T-helper 1 cell treated with Interleukin-12 subunit alpha and Interleukin-12 subunit beta and Interleukin-4 antibody, amounts not matched to agents 30 ng/mL and 1 ng/mL, for 36 hours (primary cell): Measurements from ENCODE around the gene LPCAT2. TPM values are rescaled to one million over a fixed set of nuclear protein-coding genes. Genes with fewer than 3 reads are reported as not detected.

Experiments
- intact Hi-C: fragments of 100-400 bp; cut with micrococcal nuclease; formaldehyde crosslinking; loops from one replicate; pipeline ENCODE4 v1.15.1; 2024
- total RNA-seq: library from RNA; stranded (reverse); gene quantifications from 2 replicates; pipeline ENCODE4 v1.2.3, GENCODE V29; 2022

LPCAT2 gene
- total RNA-seq, 1 donor from 2014 or later: 2.7 TPM

- intact Hi-C loops: loop anchor here (10.0 kb wide), 1 partner anchor 716 kb away; the partner anchor contains the start of gene GNAO1
Observed at GRCh38 chr16:55478827-55479429, 29.9 kb upstream of the LPCAT2 start, which contains the start of gene MMP2. MMP2 (plus strand) TSS chr16:55479198; CDS start chr16:55479480, 282 bp downstream.

- intact Hi-C loops: loop anchor here (10.0 kb wide), 1 partner anchor 715 kb away; the partner anchor contains the start of gene GNAO1
Observed at GRCh38 chr16:55479430-55480140, 29.3 kb upstream of the LPCAT2 start.

GRCh38 chr16:55480228-55480655 is 28.6 kb upstream of the LPCAT2 start:
- intact Hi-C loops: no loop called here

GRCh38 chr16:55481023-55481422 is 27.8 kb upstream of the LPCAT2 start:
- intact Hi-C loops: no loop called here

DNA sequence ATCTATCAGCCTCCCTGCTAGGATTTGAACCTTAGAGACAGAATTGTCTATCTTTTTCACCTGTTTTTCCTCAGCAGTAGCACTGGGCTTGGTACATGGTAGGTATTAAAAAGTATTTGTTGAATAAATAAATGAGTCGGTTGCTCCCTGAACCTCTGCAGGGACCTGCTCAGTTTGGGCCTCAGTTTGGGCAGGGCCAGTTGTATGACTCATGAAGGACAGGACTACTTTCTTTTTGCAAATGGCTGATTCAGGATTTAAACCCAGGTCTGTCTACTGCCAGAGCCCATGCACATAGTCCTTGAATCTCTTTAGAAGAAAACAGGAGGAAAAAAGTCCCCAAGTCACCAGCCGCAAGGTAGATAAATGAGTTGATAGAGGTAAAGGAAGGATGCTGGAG is 26.8 kb upstream of the LPCAT2 start:
- intact Hi-C loops: no loop called here

GRCh38 chr16:55487048-55487803 is 21.6 kb upstream of the LPCAT2 start:
- intact Hi-C loops: no loop called here

- intact Hi-C loops: no loop called here
Observed at GRCh38 chr16:55488306-55488705, 20.6 kb upstream of the LPCAT2 start.

DNA sequence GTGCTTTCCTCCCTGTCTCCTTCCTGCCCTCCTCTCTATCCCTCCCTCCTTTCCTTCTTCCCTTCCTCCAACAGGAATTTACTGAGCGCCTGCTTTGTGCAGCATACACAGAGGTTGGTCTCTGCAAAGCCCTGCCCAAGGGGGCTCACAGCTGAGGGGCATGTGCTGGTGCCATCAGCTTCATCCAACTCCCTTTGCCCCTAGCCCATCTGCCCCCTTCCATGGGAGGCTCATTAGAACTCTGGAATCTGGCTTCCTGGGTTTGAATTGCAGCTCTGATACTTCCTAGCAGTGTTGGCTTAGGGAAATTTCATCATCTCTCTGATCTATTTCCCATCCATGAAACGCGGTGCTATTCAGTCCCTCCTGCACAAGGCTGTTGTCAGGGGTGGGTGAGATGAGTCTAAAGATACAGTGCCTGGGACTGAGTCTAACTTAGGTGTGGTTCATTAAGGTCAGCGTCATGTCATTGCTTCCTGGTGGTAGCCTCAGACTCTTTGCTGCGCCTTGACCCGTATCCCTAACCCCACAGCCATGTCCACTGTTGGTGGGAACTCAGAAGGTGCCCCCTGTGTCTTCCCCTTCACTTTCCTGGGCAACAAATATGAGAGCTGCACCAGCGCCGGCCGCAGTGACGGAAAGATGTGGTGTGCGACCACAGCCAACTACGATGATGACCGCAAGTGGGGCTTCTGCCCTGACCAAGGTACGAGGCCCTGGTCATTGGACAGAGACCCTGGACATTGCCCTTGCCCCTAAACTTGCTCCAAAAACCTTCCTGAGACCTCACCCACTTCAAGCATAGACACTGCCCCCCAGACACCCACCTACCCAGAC is 19.5 kb upstream of the LPCAT2 start:
- intact Hi-C loops: no loop called here

GRCh38 chr16:55489956-55490265 is 19.0 kb upstream of the LPCAT2 start:
- intact Hi-C loops: no loop called here

- intact Hi-C loops: no loop called here
Observed at GRCh38 chr16:55490301-55490700, 18.6 kb upstream of the LPCAT2 start.

- intact Hi-C loops: no loop called here
Observed at GRCh38 chr16:55491691-55492090, 17.2 kb upstream of the LPCAT2 start.

GRCh38 chr16:55492756-55493380 is 16.0 kb upstream of the LPCAT2 start:
- intact Hi-C loops: no loop called here

GRCh38 chr16:55494994-55495421 is 13.9 kb upstream of the LPCAT2 start:
- intact Hi-C loops: no loop called here

GRCh38 chr16:55495616-55496289 is 13.1 kb upstream of the LPCAT2 start:
- intact Hi-C loops: no loop called here

DNA sequence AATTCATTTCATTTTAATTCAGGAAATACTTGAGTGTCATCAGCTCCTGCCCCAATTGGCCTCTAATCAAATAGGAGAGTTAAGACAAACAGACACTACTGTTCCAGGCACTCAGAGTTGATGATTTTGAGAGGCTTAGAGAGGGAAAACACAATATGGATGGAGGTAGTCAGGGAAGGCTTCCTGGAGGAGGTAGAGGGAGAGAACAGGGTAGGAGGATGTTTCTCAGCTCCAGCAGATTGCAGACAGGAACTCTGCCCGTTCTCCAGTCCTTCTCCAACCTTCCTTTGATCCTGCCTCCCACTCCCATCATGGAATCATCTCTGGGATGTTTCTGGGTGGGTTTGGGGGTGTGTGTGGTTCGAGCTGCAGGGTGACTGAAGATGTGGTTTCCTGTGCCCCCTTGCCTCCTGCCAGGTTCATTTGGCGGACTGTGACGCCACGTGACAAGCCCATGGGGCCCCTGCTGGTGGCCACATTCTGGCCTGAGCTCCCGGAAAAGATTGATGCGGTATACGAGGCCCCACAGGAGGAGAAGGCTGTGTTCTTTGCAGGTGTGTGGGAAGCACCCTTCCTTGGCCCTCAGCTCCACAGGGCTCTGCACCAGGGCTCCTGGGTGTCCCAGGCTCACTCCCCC is 12.2 kb upstream of the LPCAT2 start:
- intact Hi-C loops: no loop called here

GRCh38 chr16:55497558-55497957 is 11.3 kb upstream of the LPCAT2 start:
- intact Hi-C loops: no loop called here

- intact Hi-C loops: no loop called here
Observed at GRCh38 chr16:55498101-55498500, 10.8 kb upstream of the LPCAT2 start.

DNA sequence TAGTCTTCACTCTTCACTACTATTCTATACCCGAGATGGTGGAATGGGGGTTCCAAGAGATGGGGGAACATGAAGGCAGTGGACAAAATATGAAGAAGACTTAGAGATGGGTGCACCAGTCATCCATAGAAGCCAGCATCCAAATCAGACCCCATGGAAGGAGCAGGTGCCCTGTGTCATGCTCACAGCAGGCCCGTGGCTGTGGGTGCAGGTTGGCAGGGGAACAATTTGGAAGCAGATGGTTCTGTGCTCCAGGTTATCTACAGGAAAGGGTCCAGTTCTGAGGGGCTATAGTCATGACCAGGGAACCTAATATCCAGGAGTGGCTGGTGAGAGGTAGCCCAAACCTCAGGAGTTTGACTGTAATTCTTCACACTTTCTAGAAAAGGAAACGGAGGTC is 9.6 kb upstream of the LPCAT2 start:
- intact Hi-C loops: no loop called here

- intact Hi-C loops: loop anchor here (1.0 to 2.0 kb wide), 2 partner anchors 9 to 35 kb away; partner anchors contain the start of gene LPCAT2
Observed at GRCh38 chr16:55499951-55500529, 8.8 kb upstream of the LPCAT2 start.
